RCC 7860 (cell line): Measurements from ENCODE around the gene SNRPF.
"Not testable (repeated sequence)": the region's sequence is repeated elsewhere in the genome, so short reads cannot be mapped to it uniquely, and the experiment has no call there.

Experiments
- DNase-seq: peaks from one replicate; pipeline ENCODE4 v3.0.0-alpha.2; 2015; ENCODE audit warnings: low spot score
- FAIRE-seq: peaks from 2 replicates; lab custom pipeline; 2012; peaks lifted over from hg19 to GRCh38; lab: Jason Lieb, UNC

SNRPF gene

GRCh38 chr12:95858451-95859343 lies at the start of gene SNRPF:
Gene SNRPF, plus strand, starts transcription at chr12:95858952. Its CDS starts 122 bp downstream, at chr12:95859074.
- DNase-seq, result peak; percentile 88
- peak; percentile 75 for FAIRE-seq

GRCh38 chr12:95809000-95809680 lies 49.6 kb upstream of the SNRPF start:
- FAIRE-seq (no peak), DNase-seq (no peak)

DNA sequence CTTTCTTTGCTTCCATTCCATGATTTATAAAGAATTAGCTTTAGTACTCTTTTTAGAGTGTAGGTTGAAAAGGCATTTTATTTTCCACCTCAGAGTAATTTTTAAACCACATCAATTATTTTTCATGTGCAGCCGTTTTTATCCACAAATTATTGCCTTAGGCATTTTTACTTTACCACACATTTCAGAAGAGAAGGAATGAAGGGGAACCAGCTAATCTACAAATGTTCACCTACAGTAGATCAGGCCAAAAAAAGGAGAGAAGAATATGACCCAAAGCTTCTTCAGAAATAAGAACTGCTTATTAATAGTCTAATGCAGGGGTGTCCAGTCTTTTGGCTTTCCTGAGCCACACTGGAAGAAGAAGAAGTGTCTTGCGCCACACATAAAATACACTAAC lies 48.3 kb upstream of the SNRPF start:
- DNase-seq (no peak), FAIRE-seq (no peak)

DNA sequence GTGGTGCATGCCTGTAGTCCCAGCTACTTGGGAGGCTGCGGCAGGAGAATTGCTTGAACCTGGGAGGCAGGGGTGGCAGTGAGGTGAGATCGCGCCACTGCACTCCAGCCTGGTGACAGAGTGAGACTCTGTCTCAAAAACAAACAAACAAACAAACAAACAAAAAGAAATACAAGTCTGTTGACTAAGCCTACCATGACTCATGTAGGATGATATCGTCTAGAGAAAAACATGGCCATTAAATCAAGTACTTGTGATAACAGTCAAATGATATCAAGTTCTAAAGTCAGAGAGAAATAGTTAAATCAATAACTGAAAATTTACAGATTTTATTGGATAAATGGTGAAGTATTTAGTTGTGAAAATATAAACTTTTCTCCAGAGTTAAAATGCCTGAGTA lies 46.6 kb upstream of the SNRPF start:
- FAIRE-seq, result not testable (repeated sequence)

GRCh38 chr12:95815632-95816212 lies 43.0 kb upstream of the SNRPF start:
- FAIRE-seq, result peak; percentile 78
- peak; percentile 45 for DNase-seq

More for the DNA sequence above, 46.6 kb upstream of the SNRPF start:
- DNase-seq, result not testable (repeated sequence)

DNA sequence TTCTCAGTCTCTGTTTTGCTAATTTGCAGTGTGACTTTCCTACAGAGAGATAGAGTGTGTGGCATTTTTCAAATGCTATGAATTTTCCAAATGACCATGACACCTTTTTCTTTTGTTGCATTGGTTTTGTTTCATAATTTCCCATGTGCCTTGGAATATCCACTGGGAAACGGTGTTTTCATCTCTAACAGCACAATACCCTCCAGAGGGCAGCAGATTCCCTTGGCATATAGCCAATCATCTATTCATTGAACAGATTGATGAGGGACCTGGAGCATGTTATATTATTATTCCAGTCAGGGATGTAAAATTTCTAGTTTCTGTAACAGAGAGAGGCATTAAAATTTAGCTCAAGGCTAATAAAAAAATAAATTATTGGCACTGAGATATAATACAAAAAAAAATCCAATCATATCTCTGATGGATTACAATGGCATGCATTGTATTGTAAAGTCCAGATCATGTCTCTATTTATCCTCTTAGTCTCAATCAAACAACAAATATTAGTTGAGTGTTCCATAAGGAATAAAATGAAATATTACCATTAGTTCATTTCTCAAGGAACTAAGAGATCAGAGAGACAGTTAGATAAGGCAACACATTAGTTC lies 38.6 kb upstream of the SNRPF start:
- DNase-seq, result peak; percentile 20
- FAIRE-seq, result no peak

DNA sequence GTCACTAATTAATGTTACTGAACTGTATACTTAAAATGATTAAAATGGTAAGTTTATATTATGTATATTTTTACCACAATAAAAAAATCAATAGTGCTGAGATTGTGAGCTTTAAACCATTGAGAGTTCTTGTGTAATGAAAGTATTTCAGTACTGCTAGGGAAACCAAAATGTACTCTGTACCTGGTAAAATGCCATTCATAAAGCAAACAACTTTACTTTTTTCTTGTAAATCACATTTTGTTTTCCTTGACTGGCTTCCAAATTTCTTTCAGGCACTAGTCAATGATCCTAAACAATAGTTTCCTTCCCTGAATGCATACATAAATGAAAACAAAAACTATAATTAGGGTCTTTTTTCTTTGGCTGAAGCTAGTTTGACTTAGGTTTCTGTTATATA lies 29.4 kb upstream of the SNRPF start:
- FAIRE-seq, result no peak

GRCh38 chr12:95830335-95831089 lies 28.2 kb upstream of the SNRPF start:
- DNase-seq, result no peak

More for the DNA sequence above, 29.4 kb upstream of the SNRPF start:
- DNase-seq, result no peak

DNA sequence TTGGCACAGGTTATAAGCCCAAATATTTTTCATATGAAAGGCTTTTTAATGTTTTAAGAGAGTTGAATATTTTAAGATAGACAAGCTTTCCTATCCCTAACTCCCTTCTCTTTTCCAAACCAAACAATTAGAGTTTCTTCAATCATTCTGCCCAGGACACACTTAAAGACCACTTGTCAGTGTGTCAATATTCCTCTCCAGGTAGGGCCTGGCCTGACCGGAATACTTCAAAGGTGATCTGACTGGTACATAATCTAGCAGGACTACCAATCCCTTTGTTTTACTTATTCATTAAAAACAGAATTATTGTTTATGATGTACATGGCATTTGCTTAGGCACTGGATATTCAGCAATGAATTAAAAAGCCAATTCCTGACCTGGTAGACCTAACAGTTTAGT lies 24.2 kb upstream of the SNRPF start:
- FAIRE-seq, result no peak
- DNase-seq, result no peak

More at GRCh38 chr12:95830335-95831089, 28.2 kb upstream of the SNRPF start:
- FAIRE-seq, result no peak

DNA sequence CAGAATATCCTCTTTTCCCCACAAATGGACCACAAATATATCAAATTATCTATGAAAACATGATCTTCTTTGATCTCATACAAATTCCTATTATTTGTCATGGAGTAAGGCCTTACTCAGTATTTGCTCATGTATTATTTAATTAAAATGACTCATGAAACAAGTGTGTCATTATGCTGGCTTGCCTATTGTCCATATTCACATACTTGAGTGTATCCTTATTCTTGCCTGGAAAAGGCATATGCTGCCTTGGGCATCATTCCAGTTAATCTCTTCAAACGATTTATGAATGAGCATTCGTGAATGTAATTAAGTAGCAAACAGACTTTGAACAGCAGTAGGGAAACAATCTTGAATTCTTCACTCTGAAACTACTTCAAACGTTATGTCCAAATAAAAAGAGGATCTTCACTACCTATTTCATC lies 22.6 kb upstream of the SNRPF start:
- DNase-seq (no peak), FAIRE-seq (no peak)

DNA sequence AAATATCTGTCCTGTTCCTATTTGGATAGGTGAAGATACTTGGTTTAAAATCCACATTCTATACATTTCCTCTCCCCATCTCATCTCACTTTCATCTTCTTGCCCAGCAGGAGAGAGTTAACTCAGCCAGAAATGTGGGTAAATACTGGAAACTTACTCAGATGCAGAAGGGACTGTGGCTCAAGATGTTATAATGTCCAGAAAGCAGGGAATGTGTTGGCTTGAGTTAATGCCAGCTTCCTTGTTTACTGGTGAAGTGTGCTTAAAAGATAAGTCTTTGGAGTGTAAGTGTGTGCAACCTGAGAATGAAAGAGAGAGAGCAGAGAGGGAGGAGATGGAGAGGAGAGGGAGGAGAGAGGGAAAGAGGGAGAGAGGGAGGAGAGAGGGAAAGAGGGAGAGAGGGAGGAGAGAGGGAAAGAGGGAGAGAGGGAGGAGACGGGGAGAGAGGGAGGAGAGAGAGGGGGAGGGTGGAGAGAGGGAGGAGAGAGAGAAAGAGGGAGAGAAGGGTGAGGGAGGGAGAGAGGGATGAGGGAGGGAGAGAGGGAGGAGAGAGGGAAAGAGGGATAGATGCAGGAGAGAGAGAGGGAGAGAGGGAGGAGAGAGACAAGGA lies 22.0 kb upstream of the SNRPF start:
- no peak for DNase-seq

GRCh38 chr12:95837240-95838038 lies 21.3 kb upstream of the SNRPF start:
- DNase-seq, result no peak
- FAIRE-seq, result no peak

More for the DNA sequence above, 22.0 kb upstream of the SNRPF start:
- no peak for FAIRE-seq

DNA sequence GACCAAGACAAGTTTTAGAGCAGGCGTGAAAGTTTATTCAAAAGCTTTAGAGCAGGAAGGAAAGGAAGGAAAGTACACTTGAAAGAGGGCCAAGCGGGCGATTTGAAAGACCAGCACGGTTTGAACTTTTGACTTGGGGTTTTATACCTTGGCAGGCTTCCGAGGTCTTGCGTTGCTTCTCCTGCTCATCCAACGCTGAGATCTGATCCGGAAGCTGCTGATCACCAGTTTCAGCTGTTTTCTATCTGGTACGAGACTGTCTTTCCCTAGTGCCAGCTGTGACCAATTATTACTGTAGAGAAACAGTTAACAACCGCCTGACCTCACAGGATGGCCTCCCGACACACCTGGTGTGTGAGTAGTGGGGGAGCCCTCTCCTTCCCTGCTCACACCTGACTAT lies 20.6 kb upstream of the SNRPF start:
- FAIRE-seq (no peak), DNase-seq (no peak)

- not testable (repeated sequence) for FAIRE-seq
Measured at GRCh38 chr12:95842426-95842825, 16.3 kb upstream of the SNRPF start.

DNA sequence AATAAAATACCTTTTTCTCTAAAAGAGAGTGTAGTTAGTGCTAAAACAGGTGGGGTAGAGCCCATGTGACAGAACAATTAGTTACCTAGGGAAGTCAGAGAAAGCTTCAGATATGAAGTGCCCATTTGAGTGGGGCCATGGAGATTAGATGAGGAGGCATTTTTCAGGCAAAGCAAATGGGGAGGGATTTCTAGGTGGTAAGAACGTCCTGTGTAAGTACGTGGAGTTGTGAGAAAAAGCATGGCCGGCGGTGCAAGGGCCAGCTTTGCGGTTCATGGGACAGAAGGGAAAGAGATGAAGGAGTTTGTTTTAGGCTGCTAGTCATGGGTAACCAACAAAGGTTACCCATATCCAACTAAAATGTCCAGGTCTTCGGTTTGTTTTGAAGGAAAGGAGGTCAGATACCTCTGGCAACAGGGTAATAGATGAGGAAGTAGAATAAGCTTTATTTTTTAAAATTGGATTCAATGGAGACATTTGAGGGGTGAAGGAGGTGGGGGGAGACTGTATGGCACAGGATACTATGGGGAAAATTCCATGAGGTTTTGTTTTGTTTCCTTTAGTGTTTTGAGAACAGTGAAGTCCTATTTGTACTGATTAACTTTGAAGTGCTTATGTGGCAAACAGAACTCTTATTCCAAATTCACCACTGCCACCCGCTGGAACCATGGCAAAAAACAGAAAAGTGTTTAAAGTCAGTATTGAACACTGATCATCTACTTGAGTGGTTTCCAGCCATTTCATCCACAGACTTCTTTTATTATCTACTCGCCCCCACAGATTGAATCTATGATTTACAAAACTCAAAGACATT lies 10.0 kb upstream of the SNRPF start:
- DNase-seq, result no peak
- no peak for FAIRE-seq

More at GRCh38 chr12:95842426-95842825, 16.3 kb upstream of the SNRPF start:
- DNase-seq, result not testable (repeated sequence)

- no peak for FAIRE-seq
- DNase-seq, result no peak
Measured at GRCh38 chr12:95851606-95852005, 7.1 kb upstream of the SNRPF start.

DNA sequence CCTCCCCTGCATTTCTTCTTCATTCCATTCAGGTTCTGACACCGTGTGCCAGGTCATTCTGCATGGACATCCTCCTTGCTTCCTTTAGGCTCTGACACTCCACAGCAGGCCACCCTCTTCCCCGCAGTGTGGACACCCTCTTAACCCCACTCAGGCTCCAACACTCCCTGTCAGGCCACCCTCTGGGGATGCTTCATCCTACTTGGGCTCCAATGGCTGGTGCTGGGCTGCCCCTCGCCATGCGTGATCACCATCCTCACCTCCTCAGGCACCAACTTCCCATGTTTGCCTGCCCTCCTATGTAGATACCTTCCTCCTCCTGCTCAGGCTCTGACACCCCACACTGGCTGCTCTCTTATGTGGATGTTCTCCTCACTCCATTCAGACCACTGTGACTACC lies 6.6 kb upstream of the SNRPF start:
- no peak for FAIRE-seq

GRCh38 chr12:95857156-95857555 lies 1.6 kb upstream of the SNRPF start:
- DNase-seq, result no peak
- no peak for FAIRE-seq

More for the DNA sequence above, 6.6 kb upstream of the SNRPF start:
- no peak for DNase-seq
